GM23248 (cell line): ENCODE measurements around the gene MZT2A. TPM values are rescaled to one million over a fixed set of nuclear protein-coding genes. Genes with fewer than 3 reads are reported as not detected.
"Not testable (repeated sequence)": the region's sequence is repeated elsewhere in the genome, so short reads cannot be mapped to it uniquely, and the experiment has no call there.

Experiments used
- DNase-seq: peaks from one replicate; pipeline ENCODE4 v3.0.0-alpha.2; 2015
- H2AFZ ChIP-seq: fragments of 200-600 bp; sonication (generic); 2 replicates; pipeline ENCODE4 v1.6.1; 2016; ENCODE audit warnings: antibody characterized with exemption
- H3F3A ChIP-seq: fragments of 200-600 bp; sonication (generic); 2 replicates; pipeline ENCODE4 v1.6.1; 2016; ENCODE audit warnings: mild to moderate bottlenecking, antibody characterized with exemption, mixed run types; ENCODE audit not compliant: insufficient read depth
- H3K27ac ChIP-seq: fragments of 200-600 bp; sonication (generic); 2 replicates; pipeline ENCODE4 v1.5.1; 2016; ENCODE audit warnings: mild to moderate bottlenecking
- H3K27me3 ChIP-seq: fragments of 200-600 bp; sonication (generic); replicated peaks from 2 replicates; pipeline ENCODE4 v1.6.1; 2016; ENCODE audit warnings: mild to moderate bottlenecking; ENCODE audit not compliant: insufficient read depth
- H3K36me3 ChIP-seq: fragments of 200-600 bp; sonication (generic); 2 replicates; pipeline ENCODE4 v1.6.1; 2016; ENCODE audit warnings: low read depth, mild to moderate bottlenecking
- H3K4me1 ChIP-seq: fragments of 200-600 bp; sonication (generic); 2 replicates; pipeline ENCODE4 v1.6.1; 2016; ENCODE audit warnings: mild to moderate bottlenecking; ENCODE audit not compliant: insufficient read depth
- H3K4me2 ChIP-seq: fragments of 200-600 bp; sonication (generic); one replicate; pipeline ENCODE4 v1.6.1; 2016; ENCODE audit warnings: mild to moderate bottlenecking; ENCODE audit not compliant: unreplicated experiment
- H3K4me3 ChIP-seq: fragments of 200-600 bp; sonication (generic); 2 replicates; pipeline ENCODE4 v1.5.1; 2016; ENCODE audit warnings: mild to moderate bottlenecking
- H3K79me2 ChIP-seq: fragments of 200-600 bp; sonication (generic); 2 replicates; pipeline ENCODE4 v1.6.1; 2016; ENCODE audit warnings: mild to moderate bottlenecking; ENCODE audit not compliant: insufficient read depth
- H3K9ac ChIP-seq: fragments of 200-600 bp; sonication (generic); 2 replicates; pipeline ENCODE4 v1.6.1; 2016; ENCODE audit warnings: mild to moderate bottlenecking
- H3K9me2 ChIP-seq: fragments of 200-600 bp; sonication (generic); 2 replicates; pipeline ENCODE4 v1.6.1; 2016; ENCODE audit warnings: mixed run types, mild to moderate bottlenecking, moderate library complexity; ENCODE audit not compliant: insufficient read depth
- H3K9me3 ChIP-seq: fragments of 200-600 bp; sonication (generic); one replicate; pipeline ENCODE4 v1.6.1; 2017; ENCODE audit warnings: low read depth
- H4K20me1 ChIP-seq: fragments of 200-600 bp; sonication (generic); 2 replicates; pipeline ENCODE4 v1.6.0; 2016; ENCODE audit not compliant: insufficient read depth
- EZH2 ChIP-seq: fragments of 200-600 bp; sonication (generic); IDR thresholded peaks from 2 replicates; pipeline ENCODE4 v1.6.1; 2018; ENCODE audit warnings: antibody characterized with exemption, mild to moderate bottlenecking; ENCODE audit not compliant: insufficient read depth, poor library complexity, severe bottlenecking
- EZH2phosphoT487 ChIP-seq: fragments of 200-600 bp; sonication (generic); IDR thresholded peaks from 2 replicates; pipeline ENCODE4 v1.6.1; 2018; ENCODE audit warnings: antibody characterized with exemption, moderate library complexity, mild to moderate bottlenecking, low read depth; ENCODE audit not compliant: insufficient read depth
- WGBS, 2 experiments: methylation state at CpG; one replicate each; pipeline ENCODE4 v1.1.6; 2015 to 2017; ENCODE audit warnings: low lambda C conversion rate in 2 of 2, low coverage in 1 of 2; ENCODE audit errors: missing lambda C conversion rate in 2 of 2; 5-methylcytosine and 5-hydroxymethylcytosine counted together
- in situ Hi-C: fragments of 300-500 bp; cut with MboI; formaldehyde crosslinking; loops from 2 replicates; pipeline ENCODE4 v1.15.0; 2020
- polyA plus RNA-seq: library from polyadenylated mRNA; unstranded; fragments of >200 nt; fragmentation: Nextera tagmentation; extraction: Ambion mirVana; gene quantifications from 2 replicates; pipeline ENCODE4 v1.2.1, GENCODE V29; 2016
- total RNA-seq: library from RNA; depleted of rRNA; stranded (reverse); fragments of >200 nt; shearing (Covaris generic); gene quantifications from 2 replicates; pipeline ENCODE4 v1.2.3, GENCODE V29; 2014

The MZT2A gene
- total and polyA plus RNA-seq, 2 experiments from 2014 or later = 41.4 to 88.8 TPM

DNA sequence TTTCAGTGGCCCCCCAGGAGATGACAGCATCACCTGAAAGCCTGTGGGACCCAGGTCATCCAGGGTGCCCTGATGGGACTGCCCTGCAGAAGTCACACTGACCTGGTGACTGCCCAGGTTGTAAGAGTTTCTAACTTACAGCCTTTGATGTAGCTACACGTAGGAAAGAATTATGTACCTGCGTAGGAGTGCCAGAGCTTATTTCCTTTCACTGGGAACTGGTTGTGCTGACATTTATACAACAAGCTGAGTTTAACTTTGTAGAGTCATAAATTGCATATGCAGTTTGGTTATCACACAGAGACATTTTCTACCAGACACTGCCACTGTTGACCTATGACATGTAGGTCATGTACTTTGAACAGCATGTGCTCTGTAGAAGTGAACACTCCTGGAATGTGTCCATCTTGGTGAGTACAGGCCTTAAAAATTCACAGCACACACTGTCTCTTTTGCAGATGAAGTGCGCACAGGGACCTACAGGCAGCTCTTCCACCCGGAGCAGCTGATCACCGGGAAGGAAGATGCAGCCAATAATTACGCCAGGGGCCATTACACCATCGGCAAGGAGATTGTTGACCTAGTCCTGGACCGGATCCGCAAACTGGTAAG is 13.2 kb downstream of the MZT2A start:
- H3K4me2 ChIP-seq, H4K20me1 ChIP-seq, H3K36me3 ChIP-seq, H3K9me3 ChIP-seq, H3K9me2 ChIP-seq, H3K4me3 ChIP-seq, H3K4me1 ChIP-seq, H3K79me2 ChIP-seq, DNase-seq, H2AFZ ChIP-seq, H3F3A ChIP-seq, in situ Hi-C loops, H3K9ac ChIP-seq, H3K27ac ChIP-seq, H3K27me3 ChIP-seq: not testable (repeated sequence)
- 92 to 95% methylated on average over 9 of the region's 9 CpGs for WGBS, 2 experiments

DNA sequence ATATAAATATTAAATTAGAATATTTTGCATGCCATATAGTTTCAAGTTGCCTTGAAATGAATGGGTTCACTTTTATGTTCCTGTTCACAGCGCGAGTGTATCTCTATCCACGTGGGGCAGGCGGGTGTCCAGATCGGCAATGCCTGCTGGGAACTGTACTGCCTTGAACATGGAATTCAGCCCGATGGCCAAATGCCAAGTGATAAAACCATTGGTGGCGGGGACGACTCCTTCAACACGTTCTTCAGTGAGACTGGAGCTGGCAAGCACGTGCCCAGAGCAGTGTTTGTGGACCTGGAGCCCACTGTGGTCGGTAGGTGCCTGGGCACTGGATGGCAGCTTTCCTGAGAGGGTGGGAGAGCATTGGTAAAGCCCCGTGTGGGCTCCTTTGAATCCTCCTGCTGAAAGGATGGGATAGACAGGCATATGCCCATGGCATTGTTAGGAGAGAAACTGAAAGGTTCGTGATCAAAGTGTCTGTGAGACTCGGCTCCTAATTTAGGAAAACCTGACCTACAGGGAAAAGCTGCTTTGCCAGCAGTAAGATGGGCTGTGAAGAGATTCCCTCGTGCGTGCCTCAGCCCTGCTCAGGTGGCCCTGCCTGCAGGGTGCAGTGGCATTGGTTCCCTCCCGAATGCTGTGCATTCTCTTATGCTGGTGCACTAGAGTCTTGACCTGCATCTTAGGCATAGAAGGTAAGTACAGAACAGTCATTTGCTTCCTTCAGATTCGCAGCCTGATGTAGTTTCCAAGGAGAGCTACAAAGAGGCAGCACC is 13.9 kb downstream of the MZT2A start:
- 76% methylated on average over 13 of the region's 18 CpGs for WGBS, 2 experiments
- H3F3A ChIP-seq, H3K4me2 ChIP-seq, H3K36me3 ChIP-seq, H4K20me1 ChIP-seq, H2AFZ ChIP-seq, H3K79me2 ChIP-seq, H3K27ac ChIP-seq, H3K4me3 ChIP-seq, H3K27me3 ChIP-seq, in situ Hi-C loops, DNase-seq, H3K4me1 ChIP-seq, H3K9me3 ChIP-seq, H3K9ac ChIP-seq, H3K9me2 ChIP-seq: not testable (repeated sequence)

DNA sequence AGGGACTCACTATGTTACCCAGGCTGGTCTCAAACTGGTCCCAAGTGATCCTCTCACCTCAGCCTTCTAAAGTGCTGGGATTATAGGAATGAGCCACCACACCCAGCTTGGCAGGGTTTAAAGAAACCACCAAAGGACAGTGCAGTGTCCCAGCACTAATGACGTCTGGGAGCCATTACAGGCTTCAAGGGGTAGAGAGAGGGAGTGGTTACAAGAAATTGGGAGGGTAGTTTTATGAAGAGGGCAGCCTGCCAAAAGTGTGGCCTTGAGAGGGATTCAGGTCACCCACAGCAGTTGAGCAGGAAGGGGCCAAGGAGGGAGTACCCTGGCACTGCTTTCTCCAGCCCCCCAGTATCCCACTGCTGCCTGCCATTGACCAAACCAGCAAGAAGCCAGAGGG is 15.0 kb downstream of the MZT2A start:
- not testable (repeated sequence) for H3K27me3 ChIP-seq

DNA sequence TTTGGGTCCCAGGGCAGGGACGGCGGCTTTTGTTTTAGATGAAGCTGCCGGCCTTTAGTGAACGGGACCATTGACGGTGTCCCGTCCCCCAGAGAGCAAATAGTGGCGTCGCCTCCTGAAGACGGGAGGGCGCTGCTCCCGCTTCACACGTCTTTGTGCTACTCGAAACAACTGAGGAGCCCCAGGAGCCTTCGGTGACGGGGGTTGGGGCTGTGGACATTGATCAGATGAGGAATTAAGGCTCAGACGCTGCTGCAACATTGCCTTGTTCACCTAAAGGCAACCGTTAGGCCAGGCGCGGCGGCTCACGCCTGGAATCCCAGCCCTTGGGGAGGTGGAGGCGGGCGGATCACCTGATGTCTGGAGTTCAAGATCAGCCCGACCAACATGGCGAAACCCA is 15.8 kb downstream of the MZT2A start:
- 97 to 99% methylated on average over 24 to 25 of the region's 25 CpGs for WGBS, 2 experiments
- H3K4me1 ChIP-seq, H2AFZ ChIP-seq, H3K9ac ChIP-seq, in situ Hi-C loops, H3K79me2 ChIP-seq, H3K4me2 ChIP-seq, H3K27ac ChIP-seq, H3F3A ChIP-seq, H3K27me3 ChIP-seq, H4K20me1 ChIP-seq, DNase-seq, H3K4me3 ChIP-seq, H3K9me3 ChIP-seq, H3K9me2 ChIP-seq, H3K36me3 ChIP-seq: not testable (repeated sequence)

More for the DNA sequence above, 15.0 kb downstream of the MZT2A start:
- H4K20me1 ChIP-seq, H3K27ac ChIP-seq, H3K9ac ChIP-seq, H3K79me2 ChIP-seq, in situ Hi-C loops, H3K36me3 ChIP-seq, H3F3A ChIP-seq, H2AFZ ChIP-seq, H3K9me3 ChIP-seq, H3K4me1 ChIP-seq, H3K9me2 ChIP-seq, DNase-seq, H3K4me2 ChIP-seq, H3K4me3 ChIP-seq: not testable (repeated sequence)
- 15 to 16% methylated on average over 1 of the region's 1 CpG for WGBS, 2 experiments

DNA sequence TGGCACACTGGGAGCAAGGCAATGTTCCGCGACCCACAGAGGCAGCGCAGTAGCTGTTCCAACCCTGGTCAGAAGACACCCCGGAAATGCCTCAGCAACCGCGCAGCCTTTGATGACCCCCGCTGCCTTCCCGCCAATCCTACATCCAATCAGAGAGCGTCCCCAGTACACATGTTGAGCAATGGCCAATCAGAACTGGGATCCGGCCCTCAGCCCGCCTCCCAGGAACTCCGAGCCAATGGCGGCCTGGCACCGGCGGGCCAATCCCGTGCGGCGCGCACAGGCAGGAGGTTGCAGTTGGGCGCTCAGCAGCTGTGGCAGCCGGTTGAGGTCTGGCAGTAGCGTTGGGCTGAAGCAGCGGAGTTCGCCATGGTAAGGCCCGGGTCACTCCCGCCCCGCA is 16.4 kb downstream of the MZT2A start, which contains the start of gene TUBA3D:
TUBA3D (plus strand) TSS at position 289 of the 400 bp plus-strand sequence; CDS start at position 370, 81 bp downstream.
- no peak for DNase-seq

DNA sequence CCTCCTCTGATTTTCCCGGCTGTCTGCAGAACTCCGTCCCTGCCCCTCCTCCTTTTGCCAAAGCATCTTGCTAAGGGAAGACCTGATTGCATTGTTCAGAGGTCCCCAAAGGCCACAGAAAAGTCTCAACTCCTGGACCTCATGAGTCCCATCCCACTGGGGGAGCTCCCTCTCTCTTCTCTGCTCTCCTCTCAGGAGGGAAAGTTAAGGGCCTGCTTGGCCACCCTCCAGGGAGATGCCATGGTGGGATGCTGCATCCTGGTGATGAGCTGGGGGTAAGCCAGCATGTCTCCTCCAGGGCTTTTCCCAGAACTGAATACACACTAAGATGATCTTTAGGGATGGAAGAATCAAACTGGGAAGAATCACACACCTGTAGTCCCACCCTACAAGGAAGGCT is 18.9 kb downstream of the MZT2A start:
- H3F3A ChIP-seq, H3K27me3 ChIP-seq, H3K4me3 ChIP-seq, H3K4me2 ChIP-seq, H4K20me1 ChIP-seq, H3K36me3 ChIP-seq, H3K4me1 ChIP-seq, DNase-seq, H3K79me2 ChIP-seq, H2AFZ ChIP-seq, H3K9ac ChIP-seq, H3K27ac ChIP-seq, H3K9me3 ChIP-seq, H3K9me2 ChIP-seq: not testable (repeated sequence)
- WGBS, 2 experiments = 74 to 87% methylated on average over 2 of the region's 2 CpGs
- in situ Hi-C loops = loop anchor here (25.0 kb wide), 1 partner anchor 1261 kb away; no protein-coding TSS in a partner anchor

More for the DNA sequence above, 16.4 kb downstream of the MZT2A start, which contains the start of gene TUBA3D:
- H3F3A ChIP-seq = no peaks in the 10 kb centered on the region
- 93 to 96% methylated on average over 22 to 24 of the region's 27 CpGs for WGBS, 2 experiments
- no peaks in the 10 kb centered on the region for H3K36me3 ChIP-seq
- no peak within 1 kb of the TSS for H2AFZ ChIP-seq
- in situ Hi-C loops = no loop called here
- H3K4me3 ChIP-seq = no peak within 1 kb of the TSS
- H3K4me2 ChIP-seq = no peak within 1 kb of the TSS
- no peaks in the 10 kb centered on the region for H3K4me1 ChIP-seq
- no peaks in the 10 kb centered on the region for H3K79me2 ChIP-seq
- H3K27me3 ChIP-seq = no peaks in the 10 kb centered on the region
- H4K20me1 ChIP-seq = no peaks in the 10 kb centered on the region
- no peaks in the 10 kb centered on the region for H3K9me3 ChIP-seq
- no peak within 1 kb of the TSS for H3K27ac ChIP-seq
- no peaks in the 10 kb centered on the region for H3K9me2 ChIP-seq
- TF ChIP-seq EZH2phosphoT487 (no peak), EZH2 (no peak)
- H3K9ac ChIP-seq = no peak within 1 kb of the TSS

DNA sequence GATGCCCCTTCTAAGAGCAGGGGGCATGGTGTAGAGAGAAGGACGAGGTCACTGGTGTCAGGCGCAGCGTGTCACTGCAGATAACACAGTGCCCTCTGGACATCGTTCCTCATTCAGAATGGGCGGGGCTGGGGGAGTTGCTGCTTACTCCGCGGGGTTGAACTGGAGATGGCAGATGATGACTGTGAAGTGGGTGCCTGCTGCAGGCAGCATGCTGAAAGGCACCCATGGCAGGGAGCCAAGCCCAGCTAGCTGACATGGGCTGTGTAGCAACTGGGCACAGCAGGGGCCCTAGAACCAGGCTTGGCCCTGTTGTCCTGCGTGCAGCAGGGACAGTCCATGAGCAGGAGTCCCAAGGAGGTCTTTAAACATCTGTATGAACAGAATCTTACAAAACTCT is 20.6 kb downstream of the MZT2A start:
- 88 to 90% methylated on average over 4 of the region's 8 CpGs for WGBS, 2 experiments
- H3K79me2 ChIP-seq, H3K36me3 ChIP-seq, H2AFZ ChIP-seq, H3K4me2 ChIP-seq, H3K9ac ChIP-seq, H3K27ac ChIP-seq, H3K4me3 ChIP-seq, H3K9me2 ChIP-seq, H3K9me3 ChIP-seq, H3K4me1 ChIP-seq, H4K20me1 ChIP-seq, H3F3A ChIP-seq, DNase-seq, H3K27me3 ChIP-seq: not testable (repeated sequence)
- in situ Hi-C loops = loop anchor here (25.0 kb wide), 1 partner anchor 1259 kb away; no protein-coding TSS in a partner anchor
